NOMO-1 treated with DMSO at 0.1 percent for 48 hours (cell line): ENCODE results near the gene MTMR2.

Experiments used
- DNase-seq: peaks from one replicate; lab custom pipeline; 2025; ENCODE audit not compliant: unreplicated experiment; lab: John Stamatoyannopoulos, UW

Gene MTMR2

DNA sequence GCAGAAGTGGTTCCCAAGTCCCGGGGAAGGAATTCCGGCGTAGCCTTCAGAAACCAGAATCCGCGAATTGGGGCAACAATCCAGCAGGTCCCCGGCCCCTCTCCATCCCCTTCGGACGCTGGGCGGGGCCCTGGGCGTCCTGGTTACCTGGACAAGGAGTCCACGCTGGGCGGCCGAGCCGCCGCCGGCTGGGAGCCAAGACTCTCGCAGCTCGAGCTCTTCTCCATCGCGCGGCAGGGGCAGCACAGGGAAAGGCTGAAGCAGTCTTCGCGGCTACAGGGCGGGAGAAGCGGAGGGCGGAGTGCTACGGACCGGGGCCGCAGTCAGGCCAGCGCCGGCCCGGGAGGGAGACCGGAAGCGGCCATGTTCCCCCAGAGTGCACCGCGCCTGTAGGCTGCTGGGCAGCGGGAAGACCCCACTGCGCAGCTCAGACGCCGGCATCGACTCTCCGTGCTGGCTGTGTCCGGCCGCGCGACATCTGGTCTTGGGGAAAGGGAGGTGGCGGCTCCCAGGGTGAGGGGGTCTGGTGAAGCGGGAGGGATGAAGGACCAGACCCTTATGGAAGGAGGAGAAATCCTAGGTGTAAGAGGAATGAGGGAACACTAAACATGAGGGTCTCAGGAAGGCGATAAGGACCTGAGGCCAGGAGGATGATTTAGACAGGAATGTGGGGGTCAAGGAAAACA is at the start of gene MTMR2:
Gene MTMR2 (minus strand): TSS at position 380 of the 686 bp plus-strand sequence. CDS start 153 bp downstream, at position 227.
- peak; percentile 51 for DNase-seq

DNA sequence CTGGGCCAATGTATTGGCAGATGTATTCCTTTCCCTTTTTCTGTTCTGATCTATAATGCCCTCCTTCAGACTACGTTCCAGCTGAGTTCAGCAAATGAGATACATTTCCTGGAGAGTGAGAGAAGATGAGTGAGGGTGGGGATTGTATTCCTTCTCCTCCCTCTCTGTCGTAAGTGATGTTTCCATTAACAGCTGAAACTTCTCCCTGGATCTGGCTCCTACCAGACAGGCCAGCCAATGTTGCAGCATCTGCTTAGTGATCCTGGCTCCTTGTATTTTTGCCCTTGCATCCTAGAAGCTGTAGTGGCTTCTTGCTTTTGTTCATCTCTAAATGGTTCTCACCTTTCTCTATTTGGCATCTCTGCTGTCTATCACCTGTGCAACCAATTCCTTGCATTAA is 48.2 kb upstream of the MTMR2 start:
- DNase-seq = no peak

DNA sequence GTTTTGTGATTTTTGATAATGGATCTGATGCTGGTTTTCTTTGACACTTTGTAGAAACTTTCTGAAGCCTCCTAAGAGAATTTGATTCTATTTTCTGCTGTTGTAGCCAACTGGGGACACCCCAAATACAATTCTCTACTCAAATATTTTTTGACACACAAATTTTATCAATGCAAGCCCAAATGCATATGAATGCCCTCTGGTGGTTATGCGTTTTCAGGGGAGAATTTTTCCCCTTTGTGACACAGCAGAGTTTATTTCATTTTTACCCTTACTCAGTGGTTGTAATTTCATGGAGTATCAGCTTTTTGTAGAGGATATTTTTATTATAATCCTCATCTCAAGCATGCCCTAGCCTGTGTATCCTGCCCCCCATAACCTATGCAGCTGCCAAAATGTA is 44.7 kb upstream of the MTMR2 start:
- DNase-seq = no peak

DNA sequence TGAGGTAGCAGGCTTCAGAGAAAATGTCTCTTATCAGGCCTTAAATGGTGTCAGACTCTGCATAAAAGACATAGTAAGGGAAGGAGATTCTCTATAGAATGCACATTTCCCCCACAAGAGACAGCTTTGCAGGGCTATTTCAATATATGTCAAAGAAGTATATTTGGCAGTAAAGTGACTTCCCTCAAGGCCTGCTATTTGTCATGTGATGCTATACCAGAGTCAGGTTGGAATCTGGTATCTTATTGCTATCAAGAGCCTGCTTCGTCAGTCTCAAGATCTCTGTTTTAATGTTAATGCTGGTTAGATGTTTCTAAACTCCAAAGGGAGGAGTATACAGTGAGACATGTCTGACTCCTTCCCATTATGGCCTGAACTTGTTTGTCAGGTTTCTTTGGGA is 40.4 kb upstream of the MTMR2 start:
- no peak for DNase-seq

DNA sequence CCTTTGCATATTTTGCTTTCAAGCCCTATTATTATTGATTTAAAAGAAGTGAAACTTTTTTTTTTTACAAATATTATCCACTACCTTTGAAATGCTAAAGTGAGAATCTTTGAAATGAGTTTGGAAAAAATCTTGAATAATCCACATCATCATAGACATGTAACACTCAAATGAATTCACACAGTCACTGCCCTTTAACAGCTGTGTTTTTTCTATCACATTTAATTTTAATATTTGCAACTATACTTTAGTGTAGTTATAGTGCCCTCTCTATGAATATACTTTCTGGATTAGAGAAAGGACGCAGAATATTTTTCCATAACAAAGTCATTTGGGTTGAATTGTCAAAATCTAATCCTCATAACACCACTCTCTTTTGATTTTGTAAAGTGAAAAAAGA is 37.9 kb upstream of the MTMR2 start:
- DNase-seq = no peak

DNA sequence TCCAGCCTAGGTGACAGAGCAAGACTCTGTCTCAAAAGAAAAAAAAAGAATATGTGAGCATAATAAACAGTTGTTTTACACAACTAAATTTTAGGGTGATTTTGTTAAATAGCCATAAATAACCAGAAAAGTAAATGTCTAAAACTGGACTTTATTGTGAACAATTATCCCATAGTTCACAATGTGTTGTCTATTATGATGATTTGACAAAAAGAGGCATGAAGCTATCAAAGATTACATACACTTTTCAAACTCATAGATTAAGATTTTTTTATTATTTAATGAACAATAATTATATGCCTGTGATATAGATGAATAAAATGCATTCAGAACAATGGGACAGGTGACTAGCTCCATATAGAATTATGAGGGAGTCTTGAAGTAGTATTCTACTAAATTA is 27.0 kb upstream of the MTMR2 start:
- DNase-seq = no peak

DNA sequence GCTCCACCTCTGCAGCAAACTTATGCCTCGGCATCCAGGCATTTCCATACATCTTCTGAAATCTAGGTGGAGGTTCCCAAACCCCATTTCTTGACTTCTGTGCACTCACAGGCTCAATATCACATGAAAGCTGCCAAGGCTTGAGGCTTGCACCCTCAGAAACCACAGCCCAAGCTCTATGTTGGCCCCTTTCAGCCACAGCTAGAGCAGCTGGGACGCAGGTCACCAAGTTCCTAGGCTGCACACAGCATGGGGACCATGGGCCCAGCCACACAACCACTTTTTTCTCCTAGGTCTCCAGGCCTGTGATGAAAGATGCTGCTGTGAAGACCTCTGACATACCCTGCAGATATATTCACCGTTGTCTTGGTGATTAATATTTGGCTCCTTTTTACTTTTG is 24.7 kb upstream of the MTMR2 start:
- no peak for DNase-seq

DNA sequence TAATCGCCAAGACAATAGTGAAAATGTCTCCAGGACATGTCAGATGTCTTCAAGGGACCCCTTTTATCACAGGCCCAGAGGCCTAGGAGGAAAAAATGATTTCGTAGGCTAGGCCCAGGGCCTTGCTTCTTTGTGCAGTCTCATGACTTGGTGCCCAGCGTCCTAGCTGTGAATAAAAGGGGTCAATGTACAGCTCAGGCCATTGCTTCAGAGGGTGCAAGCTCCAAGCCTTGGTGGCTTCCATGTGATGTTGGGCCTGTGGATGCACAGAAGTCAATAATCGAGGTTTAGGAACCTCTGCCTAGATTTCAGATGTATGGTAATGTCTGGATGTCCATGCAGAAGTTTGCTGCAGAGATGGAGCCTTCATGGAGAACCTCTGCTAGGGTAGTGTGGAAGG is 20.7 kb upstream of the MTMR2 start:
- no peak for DNase-seq

DNA sequence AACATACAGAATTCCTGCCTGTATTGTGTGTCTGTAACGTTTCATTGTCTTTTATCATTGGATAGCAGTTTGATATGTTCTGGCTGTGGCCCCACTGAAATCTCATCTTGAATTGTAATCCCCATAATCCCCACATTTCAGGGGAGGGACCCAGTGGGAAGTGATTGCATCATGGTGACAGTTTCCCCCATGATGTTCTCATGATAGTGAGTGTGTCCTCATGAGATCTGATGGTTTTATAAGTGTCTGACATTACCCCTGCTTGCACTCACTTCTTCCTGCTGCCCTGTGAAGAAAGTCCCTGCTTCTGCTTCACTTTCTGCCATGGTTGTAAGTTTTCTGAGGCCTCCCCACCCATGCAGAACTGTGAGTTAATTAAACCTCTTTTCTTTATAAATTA is 19.6 kb upstream of the MTMR2 start:
- no peak for DNase-seq

DNA sequence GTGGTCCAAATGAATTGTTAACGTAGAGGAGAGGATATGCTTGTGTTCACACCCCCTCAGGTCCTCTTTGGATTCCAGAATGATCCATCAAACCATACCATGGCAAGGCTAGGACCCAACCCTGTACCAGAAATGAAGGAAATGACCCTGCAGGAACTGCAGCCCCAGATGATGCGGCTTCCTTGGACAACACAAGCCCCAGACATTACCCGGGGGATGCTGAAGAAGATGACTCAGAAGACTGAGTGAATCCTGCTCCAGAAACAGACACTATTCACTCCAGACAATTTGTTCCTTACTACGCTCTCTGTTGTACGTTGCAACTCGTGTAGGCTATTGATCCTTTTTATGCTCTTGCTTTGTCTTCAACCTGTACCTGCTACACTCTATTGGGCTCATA is 15.2 kb upstream of the MTMR2 start:
- no peak for DNase-seq

DNA sequence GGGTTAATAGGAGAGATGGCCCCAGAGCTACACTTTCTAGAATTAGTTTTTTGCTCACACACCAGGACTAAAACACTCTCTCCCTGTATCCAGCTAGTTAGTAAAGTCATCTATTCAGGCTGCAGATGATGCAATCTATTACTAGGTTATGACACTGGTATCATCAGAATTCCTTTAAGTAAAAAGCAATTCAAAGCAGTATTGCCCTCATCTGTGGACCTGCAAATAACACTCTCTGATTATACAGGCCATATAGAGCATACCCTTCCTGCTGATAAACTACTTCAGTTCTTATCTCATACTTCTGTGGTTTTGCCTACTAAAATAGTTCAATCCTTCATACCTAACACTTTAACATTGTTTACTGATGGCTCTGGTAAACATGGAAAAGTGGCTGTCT is 13.5 kb upstream of the MTMR2 start:
- no peak for DNase-seq

DNA sequence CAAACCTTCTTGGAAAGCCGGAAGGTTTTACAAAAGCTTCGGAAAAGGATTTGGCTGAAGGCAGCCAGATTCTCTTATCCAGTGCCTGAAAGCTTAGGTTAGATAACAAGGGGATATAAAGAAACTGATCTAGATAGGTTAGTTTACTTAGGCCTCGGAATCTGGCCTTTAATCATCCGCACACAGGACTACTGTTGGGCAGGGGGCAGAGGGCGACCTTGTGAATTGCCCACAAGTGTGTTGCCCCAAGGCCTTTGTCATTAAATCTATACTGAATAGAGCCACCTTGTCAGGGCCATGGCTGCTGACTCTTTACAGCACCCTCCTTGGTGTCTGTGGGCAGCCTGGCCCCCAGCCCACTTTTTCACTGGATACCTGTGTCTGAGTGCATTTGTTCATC is 9.7 kb upstream of the MTMR2 start:
- no peak for DNase-seq

DNA sequence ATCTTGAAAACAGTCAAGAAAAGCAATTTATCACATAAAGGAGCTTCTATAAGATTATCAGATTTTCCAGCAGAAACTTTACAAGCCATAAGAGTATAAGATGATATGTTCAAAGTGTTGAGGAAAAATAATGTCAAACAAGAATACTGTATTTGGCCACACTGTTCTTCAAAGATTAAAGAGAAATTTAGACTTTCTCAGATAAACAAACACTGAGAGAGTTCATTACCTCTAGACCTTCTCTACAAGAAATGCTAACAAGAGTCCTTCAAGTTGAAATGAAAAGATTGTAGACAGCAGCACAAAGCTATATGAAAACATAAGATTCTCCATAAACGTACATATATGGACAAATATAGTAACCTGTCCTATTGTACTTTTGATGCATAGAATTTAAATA is 8.0 kb upstream of the MTMR2 start:
- DNase-seq = no peak

DNA sequence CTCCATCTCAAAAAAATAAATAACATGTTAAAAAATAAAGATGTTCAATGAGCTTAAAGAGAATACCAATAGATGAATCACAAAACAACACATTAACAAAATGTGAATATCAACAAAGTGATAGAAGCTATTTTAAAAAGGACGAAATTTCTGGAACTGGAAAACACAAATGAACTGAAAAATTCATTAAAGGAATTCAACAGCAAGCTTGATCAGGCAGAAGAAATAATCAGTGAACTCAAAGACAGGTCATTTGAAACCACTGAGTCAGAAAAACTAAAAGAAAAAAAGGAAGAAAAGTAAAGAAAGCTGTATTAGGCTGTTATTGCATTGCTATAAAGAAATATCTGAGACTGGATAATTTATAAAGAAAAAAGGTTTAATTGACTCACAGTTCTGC is 7.0 kb upstream of the MTMR2 start:
- DNase-seq = no peak

DNA sequence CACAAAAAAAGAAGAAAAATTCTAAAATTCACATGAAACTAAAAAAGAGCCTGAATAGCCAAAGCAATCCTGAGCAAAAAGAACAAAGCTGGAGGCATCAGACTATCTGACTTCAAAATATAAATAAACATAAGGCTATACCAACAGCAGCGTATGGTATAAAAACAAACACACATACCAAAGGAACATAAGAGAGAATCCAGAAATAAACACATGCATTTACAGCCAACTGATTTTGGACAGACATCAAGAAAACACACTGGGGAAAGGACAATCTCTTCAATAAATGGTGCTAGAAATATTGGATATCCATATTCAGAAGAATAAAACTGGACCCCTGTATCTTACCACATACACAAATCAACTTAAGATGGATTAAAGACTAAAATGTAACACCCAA is 2.8 kb upstream of the MTMR2 start:
- DNase-seq = no peak

DNA sequence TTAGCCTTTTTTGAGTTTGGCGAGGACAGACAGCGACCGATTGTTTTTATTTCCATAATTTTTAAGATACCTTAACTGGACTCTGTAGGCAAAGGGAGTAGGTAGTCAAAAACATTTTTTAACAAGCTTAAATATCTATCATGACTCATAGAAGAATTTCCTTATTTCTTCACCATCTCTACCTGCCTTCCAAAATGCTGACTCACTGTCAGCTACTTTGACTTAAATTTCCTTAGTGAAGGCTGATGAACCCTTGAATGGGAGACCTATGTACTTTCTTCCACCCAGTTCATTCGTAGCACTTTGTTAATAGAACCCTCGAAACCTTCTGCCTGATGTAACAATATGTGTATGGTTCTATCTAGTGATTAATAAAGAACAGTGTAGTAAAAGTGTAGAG is 1.1 kb upstream of the MTMR2 start:
- DNase-seq = peak; percentile 25

DNA sequence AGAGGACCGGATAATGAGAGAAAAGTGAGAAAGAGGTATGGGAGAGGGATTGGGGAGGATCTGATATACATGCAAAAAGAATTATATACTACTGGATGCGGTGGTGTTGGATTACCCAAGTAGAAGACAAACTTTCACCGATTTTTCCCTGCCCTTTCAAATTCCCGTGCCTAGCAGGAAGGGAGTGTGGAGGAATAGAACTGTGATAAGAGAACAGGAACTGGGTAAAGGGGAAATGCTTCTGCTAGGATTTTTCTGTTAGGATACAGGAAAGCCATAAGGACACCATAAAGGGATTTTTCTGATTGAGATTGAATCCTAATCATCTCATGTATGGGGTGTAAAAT is 480 bp upstream of the MTMR2 start:
- DNase-seq = no peak

DNA sequence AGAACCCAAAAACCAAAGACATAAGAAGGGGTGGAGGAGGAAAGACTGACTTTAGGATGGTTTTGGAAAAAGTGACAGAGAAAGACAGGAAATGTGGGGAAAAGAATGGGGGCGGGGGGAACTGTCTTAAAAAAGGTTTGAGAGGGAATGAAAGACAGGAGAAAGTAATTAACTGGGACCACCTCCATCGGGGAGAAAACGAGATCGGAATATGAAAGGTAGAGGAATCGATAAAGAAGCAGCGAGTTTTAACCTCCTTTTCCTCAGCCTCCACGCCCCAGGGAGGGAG is 524 bp downstream of the MTMR2 start:
- DNase-seq = no peak

DNA sequence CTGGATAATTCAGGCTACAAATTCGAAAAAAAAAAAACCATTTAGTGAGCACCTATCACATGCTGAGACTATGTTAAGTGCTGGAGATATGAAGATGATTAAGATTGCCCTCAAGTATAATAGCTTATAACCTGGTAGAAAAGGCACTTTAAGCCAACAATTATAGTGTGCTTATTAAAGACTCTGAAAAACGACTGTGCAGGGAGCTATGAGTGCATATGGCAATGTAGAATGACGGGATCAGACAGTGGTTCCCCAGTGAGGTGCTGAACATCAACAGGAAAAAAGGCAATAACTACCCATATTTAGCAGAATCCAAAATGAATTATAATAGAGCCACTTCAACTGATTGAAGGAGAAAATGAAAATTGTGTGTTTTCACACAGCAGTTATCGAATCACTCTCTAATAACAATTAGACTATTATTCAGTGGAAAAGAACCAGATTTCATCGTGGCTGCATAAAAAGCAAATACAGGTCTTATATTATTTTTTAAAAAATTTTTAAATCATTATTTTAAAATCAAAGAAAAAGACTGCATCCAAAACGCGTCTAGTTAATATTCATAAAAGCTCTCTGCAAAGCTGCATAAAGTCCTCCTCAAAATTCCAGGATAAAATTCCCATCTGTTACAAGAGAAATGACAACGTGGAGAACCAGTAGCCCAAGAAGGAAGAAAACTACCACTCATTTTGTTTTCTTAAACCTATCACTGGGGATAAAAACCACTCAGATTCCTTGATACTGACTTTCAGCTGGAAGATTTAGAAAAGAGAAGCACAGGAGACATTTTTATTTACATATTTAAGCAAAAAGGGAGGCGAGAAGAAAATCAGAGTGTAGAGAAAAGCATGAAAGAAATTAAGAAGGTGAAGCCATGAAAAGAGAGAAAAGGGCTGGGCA is 1.1 kb downstream of the MTMR2 start:
- DNase-seq = no peak

DNA sequence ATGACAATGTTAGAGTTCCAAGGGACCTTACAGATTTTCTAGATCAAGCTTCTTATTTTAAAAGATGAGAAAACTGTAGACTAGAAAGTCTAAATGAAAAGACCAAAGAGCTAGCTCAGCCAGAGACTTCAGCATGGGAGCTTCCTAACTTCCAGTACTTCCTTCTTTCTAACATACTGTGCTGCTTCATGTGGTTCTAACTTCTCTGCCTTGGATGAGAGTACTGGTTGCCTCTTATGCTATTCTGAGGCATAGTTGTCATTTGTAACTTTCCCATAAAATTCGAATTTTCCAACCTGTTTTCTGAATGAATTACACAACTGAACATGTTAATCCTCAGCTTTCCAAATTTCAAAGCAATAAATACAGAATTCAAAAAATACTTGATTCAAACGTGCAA is 1.8 kb downstream of the MTMR2 start:
- DNase-seq = no peak

DNA sequence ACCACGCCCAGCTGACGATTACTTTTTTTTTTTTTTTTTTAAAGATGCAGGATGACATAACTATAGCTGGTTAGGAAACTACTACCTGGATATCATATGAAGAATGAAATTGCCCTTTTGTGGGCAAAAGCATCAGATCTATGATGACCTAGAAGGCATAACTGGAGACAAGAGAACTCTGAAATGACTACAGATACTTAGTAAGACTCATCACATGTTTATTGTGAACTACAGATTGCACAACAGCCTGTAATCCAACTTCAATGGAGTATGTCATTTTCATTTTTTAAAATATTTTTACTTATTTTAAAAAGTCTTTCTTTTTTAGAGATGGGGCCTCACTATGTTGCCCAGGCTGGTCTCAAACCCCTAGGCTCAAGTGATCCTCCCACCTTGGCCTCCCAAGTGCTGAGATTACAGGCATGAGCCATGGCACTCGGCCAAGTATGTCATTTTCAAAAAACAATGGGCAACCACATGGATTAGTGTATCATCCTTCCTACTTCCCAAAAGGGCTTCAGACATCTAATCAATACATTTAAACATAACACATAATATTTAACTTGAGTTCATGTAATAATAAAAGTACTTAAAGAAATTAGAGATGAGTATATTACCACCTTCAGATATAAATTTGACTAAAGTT is 3.3 kb downstream of the MTMR2 start:
- DNase-seq = no peak

DNA sequence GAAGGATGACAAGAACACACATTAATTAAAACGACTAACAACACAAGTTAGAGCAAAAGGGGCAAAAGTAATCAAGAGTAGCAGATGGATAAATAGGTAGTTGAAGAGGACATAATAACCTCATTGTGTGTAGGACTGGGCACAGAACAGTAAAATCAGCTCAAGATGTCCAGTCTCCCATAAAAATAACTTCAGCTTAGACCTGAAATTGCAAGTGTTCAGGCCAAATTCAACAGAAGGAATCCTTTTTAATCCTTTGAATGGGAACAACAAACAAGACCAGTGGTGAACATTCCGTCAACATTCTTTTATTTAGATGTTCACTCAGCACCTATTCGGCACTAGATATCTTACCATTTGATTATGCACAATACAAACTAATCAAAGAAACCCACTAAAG is 4.4 kb downstream of the MTMR2 start:
- DNase-seq = no peak
